H1 (cell line): ENCODE data around the gene PCBP4. TPM values are rescaled to one million over a fixed set of nuclear protein-coding genes. Genes with fewer than 3 reads are reported as not detected.

ENCODE experiments used
- CTCF ChIA-PET: fragments of 300-600 bp; sonication (Branson Sonifier 250); formaldehyde crosslinking; loops from one replicate; lab custom pipeline; 2021; ENCODE audit not compliant: partially characterized antibody; lab: Charles Lee
- POLR2A ChIA-PET: fragments of 300-600 bp; sonication (Branson Sonifier 250); formaldehyde crosslinking; loops from one replicate; lab custom pipeline; 2021; ENCODE audit warnings: inconsistent platforms; ENCODE audit not compliant: partially characterized antibody; lab: Charles Lee
- DNase-seq, 2 experiments: peaks; one replicate each; pipeline versions ENCODE4 v3.0.0 to v3.0.0-alpha.2; 2010 to 2022; ENCODE audit warnings: low spot score in 2 of 2, low read depth in 1 of 2, mixed read lengths in 1 of 2
- FAIRE-seq: peaks from 2 replicates; lab custom pipeline; 2011; peaks lifted over from hg19 to GRCh38; lab: Jason Lieb, UNC
- H2AFZ ChIP-seq: 2 replicates; pipeline ENCODE4 v1.8.1; 2012; ENCODE audit warnings: low read length, inconsistent platforms
- H2AK5ac ChIP-seq: 2 replicates; pipeline ENCODE4 v1.6.1; 2013; ENCODE audit warnings: low read depth, low read length
- H2BK120ac ChIP-seq: replicated peaks from 2 replicates; pipeline ENCODE3; 2013; ENCODE audit warnings: low read depth, low read length, inconsistent platforms
- H2BK12ac ChIP-seq: 2 replicates; pipeline ENCODE4 v1.6.1; 2013; ENCODE audit warnings: low read depth, low read length
- H2BK15ac ChIP-seq: 2 replicates; pipeline ENCODE4 v1.6.1; 2013; ENCODE audit warnings: low read length
- H2BK20ac ChIP-seq: 2 replicates; pipeline ENCODE4 v1.6.1; 2013; ENCODE audit warnings: low read length
- H2BK5ac ChIP-seq: 2 replicates; pipeline ENCODE4 v1.6.1; 2013; ENCODE audit warnings: low read depth, low read length
- H3K14ac ChIP-seq: 2 replicates; pipeline ENCODE4 v1.6.1; 2013; ENCODE audit warnings: inconsistent platforms; ENCODE audit not compliant: insufficient read length
- H3K18ac ChIP-seq: 2 replicates; pipeline ENCODE4 v1.6.1; 2013; ENCODE audit warnings: low read length; ENCODE audit errors: extremely low read depth
- H3K23ac ChIP-seq: 2 replicates; pipeline ENCODE4 v1.6.1; 2013; ENCODE audit warnings: inconsistent platforms; ENCODE audit not compliant: insufficient read length
- H3K23me2 ChIP-seq: 2 replicates; pipeline ENCODE4 v1.6.1; 2013; ENCODE audit warnings: low read depth, low read length
- H3K27ac ChIP-seq: 2 replicates; pipeline ENCODE4 v1.6.1; 2011; ENCODE audit warnings: low read depth, low read length, inconsistent platforms
- H3K27me3 ChIP-seq, 4 experiments: replicated peaks in 1 of 4; 1 replicate in 1 of 4; 2 replicates in 3 of 4; pipeline versions ENCODE4 v1.6.1 to v1.8.1; 2011 to 2013; ENCODE audit warnings: low read length in 3 of 4, mild to moderate bottlenecking in 3 of 4, inconsistent platforms in 2 of 4, mixed read lengths in 2 of 4, moderate library complexity in 1 of 4; ENCODE audit not compliant: control insufficient read depth in 3 of 4, insufficient read depth in 3 of 4; ENCODE audit errors: extremely low read depth in 1 of 4
- H3K36me3 ChIP-seq, 4 experiments: 2 replicates each; pipeline versions ENCODE4 v1.6.1 to v1.8.1; 2011 to 2013; ENCODE audit warnings: mild to moderate bottlenecking in 4 of 4, low read length in 3 of 4, moderate library complexity in 2 of 4, control low read depth in 1 of 4, inconsistent platforms in 1 of 4; ENCODE audit not compliant: insufficient read depth in 4 of 4, control insufficient read depth in 2 of 4
- H3K4ac ChIP-seq: replicated peaks from 2 replicates; pipeline ENCODE3; 2013; ENCODE audit warnings: low read length, low read depth, mixed read lengths, inconsistent platforms; ENCODE audit not compliant: insufficient read length
- H3K4me1 ChIP-seq, 4 experiments: replicated peaks in 1 of 4; 1 replicate in 1 of 4; 2 replicates in 3 of 4; pipeline versions ENCODE4 v1.6.1 to v1.8.1; 2011 to 2013; ENCODE audit warnings: low read length in 3 of 4, inconsistent platforms in 2 of 4, mixed read lengths in 1 of 4; ENCODE audit not compliant: insufficient read depth in 4 of 4, control insufficient read depth in 3 of 4
- H3K4me2 ChIP-seq, 2 experiments: 2 replicates each; pipeline versions ENCODE4 v1.6.1 to v1.8.1; 2011 to 2013; ENCODE audit warnings: low read depth in 2 of 2, low read length in 2 of 2, control low read depth in 1 of 2, inconsistent platforms in 1 of 2, mild to moderate bottlenecking in 1 of 2; ENCODE audit not compliant: insufficient read depth in 1 of 2
- H3K4me3 ChIP-seq, 4 experiments: fragments of 200-600, 300-600 bp in 1 of 4; sonication (generic), shearing (Covaris generic), sonication (Bioruptor Twin) in 1 of 4; 2 replicates each; pipeline versions ENCODE4 v1.5.1 to v1.8.1; 2011 to 2016; ENCODE audit warnings: low read length in 4 of 4, low read depth in 3 of 4, control low read depth in 2 of 4, inconsistent platforms in 2 of 4, mild to moderate bottlenecking in 2 of 4, mixed read lengths in 1 of 4, moderate library complexity in 1 of 4; ENCODE audit not compliant: insufficient read depth in 2 of 4; ENCODE audit errors: extremely low read depth in 1 of 4
- H3K56ac ChIP-seq: replicated peaks from 2 replicates; pipeline ENCODE3; 2013; ENCODE audit warnings: low read depth, mild to moderate bottlenecking, mixed read lengths, low read length, inconsistent platforms; ENCODE audit not compliant: insufficient read length
- H3K79me1 ChIP-seq: 2 replicates; pipeline ENCODE4 v1.6.1; 2013; ENCODE audit warnings: low read depth, low read length, control low read depth
- H3K79me2 ChIP-seq, 2 experiments: 2 replicates each; pipeline versions ENCODE4 v1.6.1 to v1.8.1; 2012 to 2013; ENCODE audit warnings: low read length in 2 of 2, mild to moderate bottlenecking in 2 of 2, inconsistent platforms in 1 of 2; ENCODE audit not compliant: insufficient read depth in 2 of 2, control insufficient read depth in 1 of 2
- H3K9ac ChIP-seq, 4 experiments: replicated peaks in 1 of 4; 1 replicate in 1 of 4; 2 replicates in 3 of 4; pipeline versions ENCODE4 v1.6.1 to v1.8.1; 2011 to 2013; ENCODE audit warnings: low read depth in 3 of 4, low read length in 3 of 4, control low read depth in 2 of 4, mild to moderate bottlenecking in 2 of 4, moderate library complexity in 2 of 4, inconsistent platforms in 1 of 4; ENCODE audit errors: extremely low read depth in 1 of 4
- H3K9me3 ChIP-seq, 2 experiments: 2 replicates each; pipeline versions ENCODE4 v1.6.1 to v1.8.1; 2012 to 2013; ENCODE audit warnings: mild to moderate bottlenecking in 2 of 2, moderate library complexity in 2 of 2, control low read depth in 1 of 2, inconsistent platforms in 1 of 2, low read depth in 1 of 2, low read length in 1 of 2, mixed read lengths in 1 of 2; ENCODE audit not compliant: insufficient read depth in 2 of 2
- H4K20me1 ChIP-seq, 2 experiments: replicated peaks in 1 of 2; 2 replicates each; pipeline versions ENCODE3 to v1.8.1; 2011 to 2013; ENCODE audit warnings: inconsistent platforms in 2 of 2, low read length in 2 of 2, mild to moderate bottlenecking in 1 of 2; ENCODE audit not compliant: insufficient read depth in 2 of 2, control insufficient read depth in 1 of 2
- H4K5ac ChIP-seq: 2 replicates; pipeline ENCODE4 v1.6.1; 2013; ENCODE audit warnings: low read length, low read depth, mixed read lengths, inconsistent platforms; ENCODE audit not compliant: insufficient read length
- H4K8ac ChIP-seq: 2 replicates; pipeline ENCODE4 v1.8.0; 2013; ENCODE audit warnings: mild to moderate bottlenecking, moderate library complexity, low read length, inconsistent platforms; ENCODE audit not compliant: insufficient read depth; ENCODE audit errors: extremely low read depth
- H4K91ac ChIP-seq: replicated peaks from 2 replicates; pipeline ENCODE3; 2013; ENCODE audit warnings: low read length, mixed read lengths, inconsistent platforms; ENCODE audit not compliant: insufficient read length
- BACH1 ChIP-seq: IDR thresholded peaks from 2 replicates; pipeline ENCODE4 v1.6.1; 2012; ENCODE audit warnings: low read length, improper control_type of control experiment
- CEBPB ChIP-seq: IDR thresholded peaks from 2 replicates; pipeline ENCODE4 v1.6.1; 2012; ENCODE audit warnings: low read depth, low read length
- CTBP2 ChIP-seq: IDR thresholded peaks from 2 replicates; pipeline ENCODE4 v1.7.0; 2011; ENCODE audit warnings: borderline replicate concordance, mild to moderate bottlenecking, moderate library complexity, mixed read lengths, low read length; ENCODE audit not compliant: insufficient read depth, insufficient read length
- EP300 ChIP-seq, 2 experiments: IDR thresholded peaks; 1 replicate in 1 of 2; 2 replicates in 1 of 2; pipeline ENCODE4 v1.6.1; 2011 to 2012; ENCODE audit warnings: low read depth in 2 of 2, low read length in 2 of 2, mild to moderate bottlenecking in 2 of 2, borderline replicate concordance in 1 of 2, inconsistent platforms in 1 of 2, moderate library complexity in 1 of 2
- JUN ChIP-seq: IDR thresholded peaks from 2 replicates; pipeline ENCODE4 v1.6.1; 2011; ENCODE audit warnings: low read depth, mild to moderate bottlenecking, improper control_type of control experiment, low read length
- MAFK ChIP-seq: IDR thresholded peaks from 2 replicates; pipeline ENCODE4 v1.6.1; 2012; ENCODE audit warnings: low read depth, mild to moderate bottlenecking, improper control_type of control experiment, low read length
- NANOG ChIP-seq: IDR thresholded peaks from 2 replicates; pipeline ENCODE4 v1.6.1; 2011; ENCODE audit warnings: low read length, low read depth, mild to moderate bottlenecking, inconsistent platforms; ENCODE audit not compliant: insufficient read depth, poor library complexity, severe bottlenecking
- POLR2AphosphoS5 ChIP-seq: IDR thresholded peaks from 2 replicates; pipeline ENCODE4 v1.6.1; 2011; ENCODE audit warnings: low read depth, low read length
- SIN3A ChIP-seq, 2 experiments: IDR thresholded peaks in 1 of 2; conservative IDR thresholded peaks in 1 of 2; 2 replicates each; pipeline ENCODE4 v1.6.1; 2011 to 2012; ENCODE audit warnings: low read length in 2 of 2, improper control_type of control experiment in 1 of 2, low read depth in 1 of 2, mild to moderate bottlenecking in 1 of 2
- TBP ChIP-seq: IDR thresholded peaks from 2 replicates; pipeline ENCODE4 v1.6.1; 2011; ENCODE audit warnings: low read depth, low read length, improper control_type of control experiment
- USF2 ChIP-seq: IDR thresholded peaks from 2 replicates; pipeline ENCODE4 v1.6.1; 2011; ENCODE audit warnings: low read length, improper control_type of control experiment
- WGBS, 2 experiments: shearing (Covaris generic) in 1 of 2; methylation state at CpG; one replicate each; pipeline versions ENCODE4 v1.1.6 to v1.1.7; 2013 to 2015; ENCODE audit warnings: low lambda C conversion rate in 2 of 2, mixed read lengths in 2 of 2, inconsistent platforms in 1 of 2, low coverage in 1 of 2, missing lambda C conversion rate in 1 of 2; ENCODE audit not compliant: insufficient replicate concordance in 2 of 2, insufficient coverage in 1 of 2, insufficient read length in 1 of 2; ENCODE audit errors: extremely low coverage in 1 of 2, missing lambda C conversion rate in 1 of 2; 5-methylcytosine and 5-hydroxymethylcytosine counted together
- polyA plus RNA-seq, 7 experiments: library from polyadenylated mRNA; depleted of rRNA in 3 of 7; stranded (reverse) in 5 of 7; unstranded in 2 of 7; fragments of >200 nt in 5 of 7; fragments of 200-250 nt in 2 of 7; gene quantifications; 1 replicate in 5 of 7; 2 replicates in 1 of 7; 4 replicates in 1 of 7; pipeline versions ENCODE4 v1.2.1 to v1.2.3, GENCODE V29; 2011 to 2013; ENCODE audit warnings: missing spikeins in 2 of 7, mixed read lengths in 2 of 7
- total RNA-seq: library from RNA; stranded (reverse); fragmentation: NEBNext Ultra II Directional; extraction: Animal tissue kit (Norgen Biotek cat#: 25700); gene quantifications from 2 replicates; pipeline ENCODE4 v1.2.1, GENCODE V29; 2021

PCBP4 gene
- total and polyA plus RNA-seq, 2 of the 8 experiments (the other 6 are each of a cell fraction or from before 2014, with no cell fraction given): 16.4 to 34.1 TPM

DNA sequence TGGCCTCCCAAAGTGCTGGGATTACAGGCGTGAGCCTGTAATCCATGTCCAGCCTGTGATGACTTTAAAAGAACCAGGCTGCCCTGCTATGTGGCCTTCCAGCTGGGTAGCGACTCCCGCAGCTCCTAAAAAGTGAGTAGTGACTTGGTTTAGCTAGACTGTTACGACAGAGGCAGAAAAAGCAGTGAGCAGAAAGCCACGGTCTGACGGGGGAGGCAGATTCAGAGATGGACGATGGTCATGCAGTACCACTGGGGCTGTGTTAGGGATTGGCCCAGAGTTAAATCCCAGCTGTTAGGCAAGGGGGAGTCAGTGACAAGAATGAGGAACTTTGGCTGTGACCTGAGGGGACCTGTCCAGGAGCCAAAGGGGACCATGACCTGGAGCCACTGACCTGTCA, 31.5 kb upstream of the PCBP4 start:
- no peak overlapping the region for H4K8ac ChIP-seq
- H3K23me2 ChIP-seq: peaks cover 5% of the 10 kb centered on the region; the same call in 1 of the 2 replicates
- no peak overlapping the region; the same call in 1 of the 2 replicates for H2AK5ac ChIP-seq
- FAIRE-seq (no peak), DNase-seq (no peak)
- H3K79me2 ChIP-seq: peaks cover 0 to 17% of the 10 kb centered on the region in 2 experiments; a peak in 3 of 4 replicates
- H2BK20ac ChIP-seq: no peak overlapping the region
- WGBS, 2 experiments: 81% methylated on average over 7 of the region's 7 CpGs; no CpG with 5 or more reads in 1 of the 2 experiments
- no peak overlapping the region for H3K18ac ChIP-seq
- no peak overlapping the region for H4K5ac ChIP-seq
- peaks cover 4% of the 10 kb centered on the region for H3K79me1 ChIP-seq
- ChIA-PET POLR2A (interaction anchor here (0.7 to 1.5 kb wide), 6 partner anchors 15 to 164 kb away, joined by 3 to 8 read pairs (median 3); partner anchors contain the start of gene ACY1), CTCF (interaction anchor here (0.6 to 2.6 kb wide), 10 partner anchors 13 to 171 kb away, joined by 3 to 13 read pairs (median 3); partner anchors contain the start of gene DUSP7)
- H3K27ac ChIP-seq: no peak overlapping the region
- no peaks in the 10 kb centered on the region; a peak in 2 of 7 replicates for H3K27me3 ChIP-seq
- no peak overlapping the region for H4K91ac ChIP-seq
- H2BK12ac ChIP-seq: peak overlapping the region; percentile 56; the same call in 1 of the 2 replicates
- H3K4me3 ChIP-seq: no peak overlapping the region
- peaks cover 0 to 3% of the 10 kb centered on the region in 2 experiments for H4K20me1 ChIP-seq
- peaks cover 10 to 15% (median 11%) of the 10 kb centered on the region in 4 experiments for H3K36me3 ChIP-seq
- no peak overlapping the region for H2BK5ac ChIP-seq
- peaks cover 8 to 29% (median 16%) of the 10 kb centered on the region in 4 experiments for H3K4me1 ChIP-seq
- H3K4ac ChIP-seq: no peak overlapping the region
- peak overlapping the region; percentile 99 for H2BK15ac ChIP-seq
- H3K9ac ChIP-seq: 0 out of 7 replicates have a peak overlapping the region, but pooled peaks of 1 of the 4 experiments have one; percentile 22
- no peak overlapping the region for H3K14ac ChIP-seq
- H3K56ac ChIP-seq: no peak overlapping the region
- no peak overlapping the region for H2BK120ac ChIP-seq
- no peak overlapping the region for H2AFZ ChIP-seq
- H3K4me2 ChIP-seq: no peak overlapping the region
- no peak overlapping the region for H3K23ac ChIP-seq
- H3K9me3 ChIP-seq: no peaks in the 10 kb centered on the region
- TF ChIP-seq USF2 (no peak), NANOG (no peak), JUN (no peak), POLR2AphosphoS5 (no peak), SIN3A (conservative IDR thresholded peaks at IDR 0.05 in 1 of 2, IDR thresholded peaks at IDR 0.05 in 1 of 2; ENCODE audit: low read depth in 1 of 2, low read length in 2 of 2) (no peak), BACH1 (no peak), CTBP2 (no peak), MAFK (no peak), EP300 (IDR thresholded peaks at IDR 0.05; ENCODE audit: borderline replicate concordance in 1 of 2, low read depth in 2 of 2, low read length in 2 of 2) (no peak), TBP (no peak), CEBPB (no peak)
